GM21390 (cell line): ENCODE measurements around the gene VAV1.

Experiments used
- ATAC-seq: cut with Tn5 transposase; IDR thresholded peaks from one replicate; pipeline ENCODE4 v1.9.1; 2021; ENCODE audit not compliant: unreplicated experiment

VAV1 gene

GRCh38 chr19:6886277-6886897, 113.9 kb downstream of the VAV1 start:
- no peak for ATAC-seq

GRCh38 chr19:6887316-6887715, 114.8 kb downstream of the VAV1 start, which contains the start of gene ADGRE1:
Gene ADGRE1, plus strand, starts transcription at chr19:6887579. Its CDS starts 30 bp downstream, at chr19:6887609.
- no peak for ATAC-seq

DNA sequence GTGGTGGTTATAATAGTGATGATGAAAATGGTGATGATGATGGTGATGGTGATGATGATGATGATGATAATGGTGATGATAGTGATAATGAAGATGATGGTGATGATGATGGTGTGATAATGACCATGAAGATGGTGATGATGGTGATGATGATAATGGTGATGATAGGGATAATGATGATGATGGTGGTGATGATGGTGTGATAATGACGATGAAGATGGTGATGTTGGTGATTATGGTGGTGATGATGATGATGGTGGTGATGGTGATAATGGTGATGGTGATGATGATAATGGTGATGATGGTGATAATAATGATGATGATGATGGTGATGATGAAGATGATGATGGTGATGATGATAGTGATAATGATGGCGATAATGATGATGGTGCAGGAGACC, 116.5 kb downstream of the VAV1 start:
- ATAC-seq: no peak

GRCh38 chr19:6890401-6890913, 117.9 kb downstream of the VAV1 start:
- ATAC-seq: no peak

DNA sequence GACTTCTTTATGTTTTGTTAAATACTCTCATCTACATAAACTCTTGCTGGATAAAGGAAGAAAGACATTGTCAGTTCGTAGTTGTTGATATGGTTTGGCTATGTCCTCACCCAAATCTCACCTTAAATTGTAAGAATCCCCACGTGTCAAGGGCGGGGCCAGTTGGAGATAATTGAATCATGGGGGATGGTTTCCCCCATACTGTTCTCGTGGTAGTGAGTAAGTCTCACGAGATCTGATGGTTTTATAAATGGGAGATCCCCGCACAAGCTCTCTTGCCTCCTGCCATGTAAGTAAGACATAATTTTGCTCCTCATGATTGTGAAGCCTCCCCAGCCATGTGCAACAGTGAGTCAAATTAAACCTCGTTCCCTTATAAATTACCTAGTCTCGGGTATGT, 118.4 kb downstream of the VAV1 start:
- ATAC-seq: no peak

DNA sequence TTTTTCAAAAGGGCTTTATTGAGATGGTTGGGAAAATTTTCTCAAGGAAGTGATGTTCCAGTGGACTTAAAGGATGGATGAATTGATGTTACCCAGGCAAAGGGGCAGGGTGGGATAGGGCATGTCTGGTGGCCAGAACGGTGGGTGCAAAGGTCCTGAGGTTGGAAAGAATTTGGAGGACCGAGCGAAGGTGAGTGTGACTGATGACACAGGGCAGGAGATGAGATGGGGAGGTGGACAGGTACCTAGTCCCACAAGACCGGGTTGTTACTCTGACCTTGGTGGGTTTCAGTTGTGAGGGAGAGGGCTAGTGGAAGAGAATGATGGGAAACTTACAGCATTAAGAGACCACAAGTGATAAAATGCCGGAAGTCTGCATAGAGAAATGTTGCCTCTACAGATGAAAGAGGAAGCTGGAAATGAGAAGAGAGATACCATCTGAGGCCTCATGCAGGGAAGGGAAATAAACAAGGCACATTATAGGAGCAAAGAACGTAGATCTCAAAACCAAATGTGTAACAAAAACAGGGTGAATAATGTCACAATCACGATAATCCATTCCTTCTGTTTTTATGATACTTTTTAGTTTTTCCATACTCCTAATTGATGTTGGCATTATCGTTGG, 119.4 kb downstream of the VAV1 start:
- no peak for ATAC-seq

GRCh38 chr19:6894313-6894712, 121.8 kb downstream of the VAV1 start:
- no peak for ATAC-seq

- no peak for ATAC-seq
These were observed 130.9 kb downstream of the VAV1 start for GRCh38 chr19:6903446-6903845.

GRCh38 chr19:6906559-6907060, 134.1 kb downstream of the VAV1 start:
- ATAC-seq: no peak
